PFSK-1 (cell line): ENCODE measurements around the gene ZIC5.

Source experiments
- FOXP2 ChIP-seq: optimal IDR thresholded peaks from 2 replicates; pipeline ENCODE3; 2011; ENCODE audit warnings: borderline replicate concordance, control low read depth, inconsistent platforms; ENCODE audit not compliant: insufficient read depth; ENCODE audit errors: extremely low read length, extremely low read depth
- POLR2AphosphoS5 ChIP-seq: IDR thresholded peaks from 2 replicates; pipeline ENCODE4 v1.6.1; 2012; ENCODE audit warnings: low read depth, mild to moderate bottlenecking, control low read depth, low read length, moderate library complexity
- REST ChIP-seq, 2 experiments: IDR thresholded peaks; 2 replicates each; pipeline versions ENCODE4 v1.6.1 to v1.8.0; 2011 to 2012; ENCODE audit warnings: low read depth in 2 of 2, low read length in 2 of 2, control low read depth in 1 of 2, inconsistent platforms in 1 of 2, mild to moderate bottlenecking in 1 of 2, moderate library complexity in 1 of 2; ENCODE audit not compliant: insufficient read depth in 1 of 2
- TAF1 ChIP-seq: IDR thresholded peaks from 2 replicates; pipeline ENCODE4 v1.6.1; 2012; ENCODE audit warnings: low read length, control low read depth, borderline replicate concordance; ENCODE audit not compliant: insufficient read depth

GRCh38 chr13:99971576-99972189, at the start of gene ZIC5:
- TF ChIP-seq REST (IDR thresholded peaks at IDR 0.05; ENCODE audit: insufficient read depth in 1 of 2, low read depth in 2 of 2, low read length in 2 of 2) = no peak
- no peak for TF ChIP-seq TAF1
- no peak for TF ChIP-seq POLR2AphosphoS5
- no peak for TF ChIP-seq FOXP2
